GM12873 (cell line): ENCODE data around the gene PRICKLE1.

Source experiments
- TF ChIP-seq, protein P1 (sequence below): IDR thresholded peaks from 2 replicates; pipeline ENCODE4 v1.5.1; 2012; ENCODE audit warnings: low read depth, mild to moderate bottlenecking, moderate library complexity, low read length, control low read depth; ENCODE audit not compliant: insufficient read depth; ENCODE audit errors: missing control alignments

Gene PRICKLE1

DNA sequence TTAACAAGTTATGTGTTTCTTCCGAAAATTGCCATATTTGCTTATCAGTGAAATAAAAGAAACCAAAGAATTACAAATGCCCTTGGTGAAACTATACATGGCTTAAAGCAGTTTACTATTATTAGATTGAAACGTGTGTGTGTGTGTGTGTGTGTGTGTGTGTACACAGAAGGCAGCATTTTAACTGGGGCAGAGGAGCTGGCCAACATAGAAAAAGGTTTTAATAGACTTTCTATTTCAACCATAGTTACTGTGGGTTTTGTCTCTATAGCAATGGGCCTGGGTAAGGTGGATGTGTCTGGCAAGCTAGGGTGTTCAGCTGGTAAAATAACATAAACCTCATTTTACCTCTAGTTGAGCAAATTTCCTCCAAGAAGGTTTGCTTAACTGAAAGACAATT lies 6.5 kb downstream of the PRICKLE1 start:
- TF ChIP-seq, protein P1, sequence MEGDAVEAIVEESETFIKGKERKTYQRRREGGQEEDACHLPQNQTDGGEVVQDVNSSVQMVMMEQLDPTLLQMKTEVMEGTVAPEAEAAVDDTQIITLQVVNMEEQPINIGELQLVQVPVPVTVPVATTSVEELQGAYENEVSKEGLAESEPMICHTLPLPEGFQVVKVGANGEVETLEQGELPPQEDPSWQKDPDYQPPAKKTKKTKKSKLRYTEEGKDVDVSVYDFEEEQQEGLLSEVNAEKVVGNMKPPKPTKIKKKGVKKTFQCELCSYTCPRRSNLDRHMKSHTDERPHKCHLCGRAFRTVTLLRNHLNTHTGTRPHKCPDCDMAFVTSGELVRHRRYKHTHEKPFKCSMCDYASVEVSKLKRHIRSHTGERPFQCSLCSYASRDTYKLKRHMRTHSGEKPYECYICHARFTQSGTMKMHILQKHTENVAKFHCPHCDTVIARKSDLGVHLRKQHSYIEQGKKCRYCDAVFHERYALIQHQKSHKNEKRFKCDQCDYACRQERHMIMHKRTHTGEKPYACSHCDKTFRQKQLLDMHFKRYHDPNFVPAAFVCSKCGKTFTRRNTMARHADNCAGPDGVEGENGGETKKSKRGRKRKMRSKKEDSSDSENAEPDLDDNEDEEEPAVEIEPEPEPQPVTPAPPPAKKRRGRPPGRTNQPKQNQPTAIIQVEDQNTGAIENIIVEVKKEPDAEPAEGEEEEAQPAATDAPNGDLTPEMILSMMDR = no peak

DNA sequence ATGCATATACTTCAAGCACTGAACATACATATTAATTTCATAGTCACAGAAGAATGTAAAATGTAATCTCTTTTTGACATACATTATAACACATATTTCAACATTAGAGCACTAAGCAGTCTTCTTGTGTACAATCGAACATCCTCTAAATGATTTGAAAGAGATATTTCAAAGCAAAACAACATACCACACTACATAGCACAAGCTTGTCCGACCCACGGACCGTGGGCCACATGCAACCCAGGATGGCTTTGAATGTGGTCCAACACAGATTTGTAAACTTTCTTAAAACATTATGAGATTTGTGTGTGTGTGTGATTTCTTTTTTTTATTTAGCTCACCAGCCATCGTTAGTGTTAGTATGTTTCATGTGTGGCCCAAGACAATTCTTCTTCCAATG lies 7.0 kb downstream of the PRICKLE1 start:
- TF ChIP-seq, protein P1 = no peak

DNA sequence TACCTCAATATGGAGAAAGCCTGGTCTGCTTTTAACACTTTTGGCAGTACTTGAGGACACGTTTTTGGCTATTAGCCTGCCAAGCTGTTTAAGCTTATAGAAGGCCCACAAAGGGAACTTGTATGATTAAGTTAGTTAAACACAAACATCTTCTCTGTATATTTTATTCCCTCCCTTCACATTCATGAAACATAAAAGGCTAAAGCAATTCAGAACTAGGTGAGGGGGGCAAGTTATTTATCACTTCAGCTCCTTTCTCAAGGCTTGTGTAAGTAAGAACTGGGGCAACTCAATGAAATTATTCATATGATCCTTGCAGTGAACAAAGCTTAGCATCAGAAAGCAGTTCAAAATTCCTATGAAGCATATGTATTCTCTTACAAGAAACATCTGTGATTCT lies 7.5 kb downstream of the PRICKLE1 start:
- TF ChIP-seq, protein P1 = no peak

DNA sequence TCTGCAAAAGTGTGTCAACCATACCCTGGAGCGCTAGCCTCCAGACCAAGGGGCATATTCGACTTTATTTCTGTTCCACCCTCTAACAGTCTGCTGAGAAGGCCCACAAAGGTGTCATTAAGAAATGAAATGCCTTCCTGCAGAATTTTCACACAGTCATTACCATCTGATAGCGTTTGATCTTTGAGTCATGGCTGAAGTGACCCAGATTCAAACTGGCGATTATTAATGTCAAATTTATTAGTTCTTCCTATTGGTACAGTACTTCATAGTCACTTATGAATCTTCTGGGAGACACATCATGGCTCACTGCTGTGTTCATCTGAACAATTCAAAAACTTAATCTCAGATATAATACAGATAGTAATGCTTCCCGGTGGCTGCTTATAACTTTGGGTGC lies 13.2 kb downstream of the PRICKLE1 start:
- TF ChIP-seq, protein P1 = no peak

DNA sequence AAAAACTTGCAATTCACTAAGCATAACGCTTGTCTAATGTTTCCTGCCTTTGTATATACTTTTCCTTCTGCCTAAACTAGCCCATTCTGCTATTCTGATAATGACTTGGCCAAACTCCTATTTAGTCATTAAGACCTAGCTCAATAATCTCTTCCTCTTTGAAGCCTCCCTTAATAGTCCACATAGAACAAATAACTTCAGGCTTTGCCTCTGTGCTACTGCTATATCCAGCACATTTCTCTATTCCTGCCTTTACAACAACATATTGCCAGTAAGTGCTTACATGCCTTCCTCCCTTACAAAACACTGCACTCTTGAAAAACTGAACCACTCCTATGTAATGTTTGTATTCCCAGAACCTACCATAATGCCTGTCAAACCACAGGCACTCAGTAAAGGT lies 13.8 kb downstream of the PRICKLE1 start:
- TF ChIP-seq, protein P1 = no peak

DNA sequence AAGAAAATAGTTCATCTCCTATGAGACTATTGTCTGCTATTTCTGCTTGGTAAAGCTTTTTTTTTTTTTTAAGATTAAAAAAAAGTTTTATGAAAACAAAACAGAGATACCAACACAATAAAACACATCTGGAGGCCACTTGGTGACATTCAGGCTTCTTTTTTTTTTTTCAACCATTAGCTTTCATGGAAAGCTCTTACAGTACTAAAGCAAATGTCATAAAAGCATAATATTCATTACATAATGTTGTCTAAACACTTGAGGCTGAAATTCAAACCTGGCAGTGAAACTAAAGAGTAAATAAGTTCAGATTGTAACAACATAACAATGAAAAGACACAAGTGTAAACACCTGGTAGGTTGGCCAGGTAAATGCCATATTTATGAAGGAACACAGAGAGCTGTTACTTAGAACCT lies 14.7 kb downstream of the PRICKLE1 start:
- TF ChIP-seq, protein P1 = no peak

DNA sequence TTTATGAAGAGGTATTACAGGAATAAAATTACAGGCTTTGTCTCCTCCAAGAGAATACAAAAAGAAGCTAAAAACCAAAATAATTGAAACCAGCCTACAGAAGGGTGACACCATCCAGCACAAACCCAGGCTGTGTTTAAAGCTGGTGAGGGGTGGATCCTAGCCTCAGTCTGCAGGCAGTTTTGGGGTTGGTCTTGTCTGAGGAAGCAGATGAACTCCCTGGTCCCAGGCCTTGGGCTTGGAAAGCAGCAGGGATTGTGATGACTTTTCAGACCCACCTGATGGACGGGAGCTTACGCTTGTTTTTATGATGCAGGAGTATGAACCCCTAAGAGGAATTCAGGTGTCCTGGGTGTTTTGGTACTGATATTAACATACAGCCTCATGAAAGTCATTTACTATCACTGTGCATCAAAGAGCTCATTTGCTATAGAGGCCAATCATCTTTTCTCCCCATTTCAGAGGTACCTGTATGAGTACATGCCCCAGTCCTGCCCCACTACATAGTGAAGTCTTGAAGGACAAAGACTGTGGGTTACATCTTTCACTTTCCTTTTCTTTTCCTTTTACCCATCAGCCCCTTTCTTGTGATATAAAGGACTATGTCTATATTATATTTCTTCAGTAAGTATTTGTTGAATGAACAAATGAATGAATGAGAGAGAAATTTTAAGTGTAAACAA lies 18.1 kb downstream of the PRICKLE1 start:
- TF ChIP-seq, protein P1 = no peak
